ENCODE data around the gene EVC2.

Gene EVC2

DNA sequence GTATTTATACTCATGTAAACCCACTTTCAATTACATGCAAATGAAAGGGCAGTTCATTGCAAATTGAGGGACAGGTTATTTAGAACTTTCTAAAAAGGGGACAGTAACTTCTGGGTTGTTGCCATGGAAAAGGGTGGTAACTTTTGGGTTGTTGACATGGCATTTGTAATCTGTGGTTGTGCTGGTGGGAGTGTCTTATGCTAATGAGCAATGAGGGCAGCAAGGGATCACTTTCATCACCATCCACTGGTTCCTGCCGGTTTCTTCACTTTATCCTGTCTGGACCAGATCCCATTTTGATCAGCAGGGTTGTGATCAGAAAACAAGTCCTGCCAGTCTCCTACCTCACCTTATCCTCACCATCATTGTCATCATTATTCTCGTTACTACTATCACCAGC is 34.6 kb upstream of the EVC2 start:
- H3K27me3 ChIP-seq (ENCODE audit: insufficient read depth, insufficient read length), result no peaks in the 10 kb centered on the region
- no peak overlapping the region for H3K9ac ChIP-seq (ENCODE audit: insufficient read length, low read depth)
- no peak for TF ChIP-seq ZNF274 (IDR thresholded peaks at IDR 0.05; ENCODE audit: low read depth, low read length)
- TF ChIP-seq SUZ12 (IDR thresholded peaks at IDR 0.05; ENCODE audit: extremely low read depth, insufficient read depth, insufficient read length), result no peak
- TF ChIP-seq YY1 (IDR thresholded peaks at IDR 0.05; ENCODE audit: insufficient read depth, insufficient read length), result no peak
- peaks cover 60% of the 10 kb centered on the region for H3K36me3 ChIP-seq (ENCODE audit: insufficient read depth, insufficient read length, low read length)
- H3K4me3 ChIP-seq (ENCODE audit: insufficient read length, low read depth), result no peak overlapping the region
- H3K9me3 ChIP-seq (ENCODE audit: insufficient read depth, low read length), result peaks cover 15% of the 10 kb centered on the region; the same call in 1 of the 2 replicates
- H3K4me1 ChIP-seq (ENCODE audit: insufficient read depth, insufficient read length), result no peaks in the 10 kb centered on the region
- no peak for DNase-seq (ENCODE audit: low read depth, low spot score)

- H3K36me3 ChIP-seq (ENCODE audit: insufficient read depth, insufficient read length, low read length), result peaks cover 56% of the 10 kb centered on the region
- no peak for DNase-seq (ENCODE audit: low read depth, low spot score)
These were observed 34.0 kb upstream of the EVC2 start for GRCh38 chr4:5742388-5742787.

GRCh38 chr4:5738061-5738460 is 29.7 kb upstream of the EVC2 start:
- peaks cover 56% of the 10 kb centered on the region for H3K36me3 ChIP-seq (ENCODE audit: insufficient read depth, insufficient read length, low read length)
- DNase-seq (ENCODE audit: low read depth, low spot score), result no peak
- H3K27me3 ChIP-seq (ENCODE audit: insufficient read depth, insufficient read length), result no peaks in the 10 kb centered on the region
- no peaks in the 10 kb centered on the region for H3K4me1 ChIP-seq (ENCODE audit: insufficient read depth, insufficient read length)
- TF ChIP-seq ZNF274 (IDR thresholded peaks at IDR 0.05; ENCODE audit: low read depth, low read length), result no peak
- no peak for TF ChIP-seq SUZ12 (IDR thresholded peaks at IDR 0.05; ENCODE audit: extremely low read depth, insufficient read depth, insufficient read length)
- TF ChIP-seq YY1 (IDR thresholded peaks at IDR 0.05; ENCODE audit: insufficient read depth, insufficient read length), result no peak
- peaks cover 9% of the 10 kb centered on the region; the same call in 1 of the 2 replicates for H3K9me3 ChIP-seq (ENCODE audit: insufficient read depth, low read length)
- H3K9ac ChIP-seq (ENCODE audit: insufficient read length, low read depth), result no peak overlapping the region
- H3K4me3 ChIP-seq (ENCODE audit: insufficient read length, low read depth), result no peak overlapping the region

More at GRCh38 chr4:5742388-5742787, 34.0 kb upstream of the EVC2 start:
- TF ChIP-seq ZNF274 (IDR thresholded peaks at IDR 0.05; ENCODE audit: low read depth, low read length), result no peak
- no peak for TF ChIP-seq YY1 (IDR thresholded peaks at IDR 0.05; ENCODE audit: insufficient read depth, insufficient read length)
- TF ChIP-seq SUZ12 (IDR thresholded peaks at IDR 0.05; ENCODE audit: extremely low read depth, insufficient read depth, insufficient read length), result no peak
- H3K9ac ChIP-seq (ENCODE audit: insufficient read length, low read depth), result no peak overlapping the region
- no peak overlapping the region for H3K4me3 ChIP-seq (ENCODE audit: insufficient read length, low read depth)
- H3K4me1 ChIP-seq (ENCODE audit: insufficient read depth, insufficient read length), result no peaks in the 10 kb centered on the region
- H3K27me3 ChIP-seq (ENCODE audit: insufficient read depth, insufficient read length), result no peaks in the 10 kb centered on the region
- H3K9me3 ChIP-seq (ENCODE audit: insufficient read depth, low read length), result peaks cover 15% of the 10 kb centered on the region; the same call in 1 of the 2 replicates

DNA sequence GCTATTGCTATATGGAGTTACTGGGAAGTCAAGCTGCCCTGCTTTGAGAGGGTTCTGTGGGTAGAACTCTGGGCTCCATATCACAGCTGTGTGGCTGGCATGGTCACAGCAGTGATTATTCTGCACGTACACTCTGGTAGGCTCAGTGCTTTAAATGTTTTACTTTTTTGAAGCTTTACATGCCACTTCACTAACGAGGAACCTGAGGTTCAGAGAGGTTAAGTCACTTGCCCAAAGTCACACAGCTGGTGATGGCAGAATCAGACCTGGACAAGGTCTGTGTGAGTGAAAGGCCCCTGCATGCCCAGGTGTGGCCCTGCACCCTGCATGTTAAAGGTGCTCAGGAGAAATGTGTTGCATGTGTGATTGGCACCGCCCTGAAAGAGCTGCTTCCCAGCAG is 27.1 kb upstream of the EVC2 start:
- Histone ChIP-seq H3K9me3 (ENCODE audit: insufficient read depth, low read length) (no peaks in the 10 kb centered on the region), H3K4me1 (ENCODE audit: insufficient read depth, insufficient read length) (no peaks in the 10 kb centered on the region), H3K27me3 (ENCODE audit: insufficient read depth, insufficient read length) (no peaks in the 10 kb centered on the region), H3K9ac (ENCODE audit: insufficient read length, low read depth) (no peak overlapping the region), H3K36me3 (ENCODE audit: insufficient read depth, insufficient read length, low read length) (peaks cover 59% of the 10 kb centered on the region), H3K4me3 (ENCODE audit: insufficient read length, low read depth) (no peak overlapping the region)
- TF ChIP-seq SUZ12 (IDR thresholded peaks at IDR 0.05; ENCODE audit: extremely low read depth, insufficient read depth, insufficient read length), result no peak
- no peak for TF ChIP-seq YY1 (IDR thresholded peaks at IDR 0.05; ENCODE audit: insufficient read depth, insufficient read length)
- no peak for TF ChIP-seq ZNF274 (IDR thresholded peaks at IDR 0.05; ENCODE audit: low read depth, low read length)
- DNase-seq (ENCODE audit: low read depth, low spot score), result no peak

- no peaks in the 10 kb centered on the region for H3K27me3 ChIP-seq (ENCODE audit: insufficient read depth, insufficient read length)
- H3K9ac ChIP-seq (ENCODE audit: insufficient read length, low read depth), result no peak overlapping the region
- TF ChIP-seq SUZ12 (IDR thresholded peaks at IDR 0.05; ENCODE audit: extremely low read depth, insufficient read depth, insufficient read length), result no peak
- no peak for TF ChIP-seq ZNF274 (IDR thresholded peaks at IDR 0.05; ENCODE audit: low read depth, low read length)
- TF ChIP-seq YY1 (IDR thresholded peaks at IDR 0.05; ENCODE audit: insufficient read depth, insufficient read length), result no peak
- DNase-seq (ENCODE audit: low read depth, low spot score), result no peak
- H3K4me1 ChIP-seq (ENCODE audit: insufficient read depth, insufficient read length), result no peaks in the 10 kb centered on the region
- peaks cover 64% of the 10 kb centered on the region for H3K36me3 ChIP-seq (ENCODE audit: insufficient read depth, insufficient read length, low read length)
- no peak overlapping the region for H3K4me3 ChIP-seq (ENCODE audit: insufficient read length, low read depth)
- H3K9me3 ChIP-seq (ENCODE audit: insufficient read depth, low read length), result no peaks in the 10 kb centered on the region
These were observed 26.5 kb upstream of the EVC2 start for GRCh38 chr4:5734853-5735252.

- Histone ChIP-seq H3K36me3 (ENCODE audit: insufficient read depth, insufficient read length, low read length) (peaks cover 73% of the 10 kb centered on the region), H3K9ac (ENCODE audit: insufficient read length, low read depth) (no peak overlapping the region), H3K4me1 (ENCODE audit: insufficient read depth, insufficient read length) (no peaks in the 10 kb centered on the region), H3K27me3 (ENCODE audit: insufficient read depth, insufficient read length) (no peaks in the 10 kb centered on the region), H3K4me3 (ENCODE audit: insufficient read length, low read depth) (no peak overlapping the region), H3K9me3 (ENCODE audit: insufficient read depth, low read length) (no peaks in the 10 kb centered on the region)
- DNase-seq (ENCODE audit: low read depth, low spot score), result no peak
- TF ChIP-seq YY1 (IDR thresholded peaks at IDR 0.05; ENCODE audit: insufficient read depth, insufficient read length) (no peak), SUZ12 (IDR thresholded peaks at IDR 0.05; ENCODE audit: extremely low read depth, insufficient read depth, insufficient read length) (no peak), ZNF274 (IDR thresholded peaks at IDR 0.05; ENCODE audit: low read depth, low read length) (no peak)
These were observed 23.8 kb upstream of the EVC2 start for GRCh38 chr4:5732158-5732557.

- TF ChIP-seq SUZ12 (IDR thresholded peaks at IDR 0.05; ENCODE audit: extremely low read depth, insufficient read depth, insufficient read length), result no peak
- TF ChIP-seq ZNF274 (IDR thresholded peaks at IDR 0.05; ENCODE audit: low read depth, low read length), result no peak
- TF ChIP-seq YY1 (IDR thresholded peaks at IDR 0.05; ENCODE audit: insufficient read depth, insufficient read length), result no peak
- DNase-seq (ENCODE audit: low read depth, low spot score), result no peak
These were observed 22.9 kb upstream of the EVC2 start for GRCh38 chr4:5730993-5731990.

More at GRCh38 chr4:5730993-5731990, 22.9 kb upstream of the EVC2 start:
- H3K9me3 ChIP-seq (ENCODE audit: insufficient read depth, low read length), result no peaks in the 10 kb centered on the region
- no peak overlapping the region for H3K4me3 ChIP-seq (ENCODE audit: insufficient read length, low read depth)
- H3K4me1 ChIP-seq (ENCODE audit: insufficient read depth, insufficient read length), result no peaks in the 10 kb centered on the region
- H3K27me3 ChIP-seq (ENCODE audit: insufficient read depth, insufficient read length), result no peaks in the 10 kb centered on the region
- peaks cover 72% of the 10 kb centered on the region for H3K36me3 ChIP-seq (ENCODE audit: insufficient read depth, insufficient read length, low read length)
- H3K9ac ChIP-seq (ENCODE audit: insufficient read length, low read depth), result no peak overlapping the region
